Cardiac fibroblast (primary cell): ENCODE data around the gene TMEM178B.

Source experiments
- DNase-seq, 2 donors: peaks; one replicate each; pipeline versions ENCODE4 v3.0.0 to v3.0.0-alpha.2; 2010; ENCODE audit warnings: low read depth in 2 of 2
- H3K4me3 ChIP-seq, 2 donors: replicated peaks in 1 of 2; 1 replicate in 1 of 2; 2 replicates in 1 of 2; pipeline ENCODE4 v1.5.1; 2011; ENCODE audit warnings: low read depth in 2 of 2, low read length in 2 of 2, mild to moderate bottlenecking in 2 of 2, moderate library complexity in 1 of 2
- CTCF ChIP-seq: IDR thresholded peaks from one replicate; pipeline ENCODE4 v1.5.1; 2011; ENCODE audit warnings: low read depth, mild to moderate bottlenecking, low read length, inconsistent platforms

The TMEM178B gene

GRCh38 chr7:141300816-141301215, 227.0 kb downstream of the TMEM178B start:
- H3K4me3 ChIP-seq: no peak overlapping the region
- no peak for DNase-seq
- TF ChIP-seq CTCF: no peak

- H3K4me3 ChIP-seq: no peak overlapping the region
- no peak for DNase-seq
- TF ChIP-seq CTCF: no peak
Observed at GRCh38 chr7:141301544-141301943, 227.7 kb downstream of the TMEM178B start.

- no peak for TF ChIP-seq CTCF
- no peak overlapping the region for H3K4me3 ChIP-seq
- no peak for DNase-seq
Observed at GRCh38 chr7:141302617-141303016, 228.8 kb downstream of the TMEM178B start.

DNA sequence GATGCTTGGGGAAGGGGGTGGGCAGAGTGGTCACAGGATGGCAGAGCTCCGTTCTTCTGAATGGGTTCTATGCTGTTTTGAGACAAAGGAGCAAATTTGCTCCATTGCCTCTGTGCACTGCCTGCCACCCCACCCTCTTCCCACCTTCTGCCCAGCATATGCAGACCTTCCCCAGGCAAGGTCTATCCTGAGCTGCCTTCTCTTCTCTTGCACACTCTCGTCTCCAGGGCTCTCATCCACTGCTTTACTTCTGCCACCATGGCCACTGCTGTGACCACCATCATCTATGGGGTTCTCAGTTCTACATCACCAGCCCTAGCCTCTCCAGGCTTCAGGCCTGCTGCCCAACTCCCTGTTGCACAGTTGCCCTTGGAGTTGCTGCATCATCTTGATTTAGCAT, 230.4 kb downstream of the TMEM178B start:
- no peak for TF ChIP-seq CTCF
- no peak overlapping the region for H3K4me3 ChIP-seq
- no peak for DNase-seq

DNA sequence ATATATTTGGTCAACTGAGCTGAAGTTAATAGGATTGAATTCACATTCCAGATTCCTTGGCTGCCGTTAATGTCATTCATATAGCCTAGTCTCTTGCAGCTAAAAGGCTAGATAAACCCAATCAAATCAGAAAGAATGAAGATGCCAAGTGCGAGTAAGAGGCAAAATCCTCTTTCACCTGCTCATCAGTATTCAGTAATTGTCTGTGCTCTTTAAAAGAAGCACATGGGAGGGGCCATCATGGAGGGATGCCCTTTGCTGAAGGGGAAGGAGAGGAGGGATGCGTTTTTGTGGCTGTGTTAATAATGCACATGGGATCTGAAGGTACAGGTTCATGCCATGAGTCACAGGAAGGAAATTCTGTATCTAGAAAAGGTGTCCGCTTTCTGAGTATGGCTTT, 232.2 kb downstream of the TMEM178B start:
- TF ChIP-seq CTCF: no peak
- DNase-seq: no peak
- no peak overlapping the region for H3K4me3 ChIP-seq

GRCh38 chr7:141312395-141312794, 238.5 kb downstream of the TMEM178B start:
- H3K4me3 ChIP-seq: no peak overlapping the region
- TF ChIP-seq CTCF: no peak
- DNase-seq: no peak

DNA sequence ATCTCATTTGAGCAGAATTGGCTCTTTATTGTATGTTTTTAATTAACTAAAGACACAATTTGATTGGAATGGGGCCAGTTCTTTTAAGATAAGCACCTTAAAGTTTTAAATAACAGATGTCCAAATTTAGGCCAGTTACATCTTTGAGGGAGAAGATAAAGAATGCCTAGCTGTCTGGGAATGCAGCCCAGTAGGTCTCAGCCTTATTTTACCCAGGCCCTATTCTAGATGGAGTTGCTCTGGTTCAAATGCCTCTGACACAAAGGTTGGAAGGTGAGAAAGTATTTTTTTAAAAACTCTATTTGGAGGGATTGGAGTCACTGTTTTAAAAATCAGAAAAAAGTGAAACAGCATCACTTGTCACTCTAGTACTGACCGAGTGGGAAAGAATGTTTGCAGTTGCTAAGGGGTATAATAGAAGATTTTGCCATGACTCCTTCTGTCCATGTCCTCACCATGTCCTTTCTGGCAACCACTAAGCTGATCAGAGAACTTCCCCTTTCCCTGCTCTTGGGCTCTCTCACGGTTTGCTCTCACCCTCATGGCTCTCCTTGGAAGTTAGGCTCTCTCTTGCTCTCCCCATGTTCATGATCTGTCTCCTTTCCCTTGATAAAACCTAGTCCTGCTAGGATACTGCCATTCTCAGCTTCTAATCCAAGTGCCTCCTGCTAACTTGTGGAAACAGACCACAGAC, 239.1 kb downstream of the TMEM178B start:
- H3K4me3 ChIP-seq: no peak overlapping the region
- TF ChIP-seq CTCF: no peak
- no peak for DNase-seq
